Measurements from ENCODE around the gene CDK14.

The CDK14 gene

GRCh38 chr7:90655566-90655965 is 59.4 kb downstream of the CDK14 start:
- TF ChIP-seq CTCF (IDR thresholded peaks at IDR 0.05; ENCODE audit: low read length) (no peak), EZH2 (IDR thresholded peaks at IDR 0.05; ENCODE audit: borderline replicate concordance, low read length) (no peak)
- Histone ChIP-seq H3K9me3 (ENCODE audit: low read length) (peaks cover 5% of the 10 kb centered on the region; the same call in 1 of the 2 replicates), H3K36me3 (ENCODE audit: insufficient read depth, low read length) (no peaks in the 10 kb centered on the region), H3K4me2 (ENCODE audit: low read length) (no peak overlapping the region), H3K9me2 (ENCODE audit: low read depth, low read length) (no peaks in the 10 kb centered on the region), H3K27me3 (ENCODE audit: insufficient read depth, low read length) (no peaks in the 10 kb centered on the region), H3F3A (ENCODE audit: insufficient read depth, low read length) (no peaks in the 10 kb centered on the region), H3K79me2 (ENCODE audit: insufficient read depth, low read length) (no peaks in the 10 kb centered on the region), H3K4me1 (ENCODE audit: insufficient read depth, low read length, severe bottlenecking) (no peaks in the 10 kb centered on the region), H3K4me3 (ENCODE audit: low read depth, low read length, poor library complexity, severe bottlenecking) (no peak overlapping the region), H3K9ac (ENCODE audit: low read length) (no peak overlapping the region), H3K27ac (ENCODE audit: low read depth, low read length, poor library complexity, severe bottlenecking) (no peak overlapping the region), H2AFZ (ENCODE audit: low read length) (no peak overlapping the region), H4K20me1 (ENCODE audit: insufficient read depth, low read length) (no peaks in the 10 kb centered on the region)

DNA sequence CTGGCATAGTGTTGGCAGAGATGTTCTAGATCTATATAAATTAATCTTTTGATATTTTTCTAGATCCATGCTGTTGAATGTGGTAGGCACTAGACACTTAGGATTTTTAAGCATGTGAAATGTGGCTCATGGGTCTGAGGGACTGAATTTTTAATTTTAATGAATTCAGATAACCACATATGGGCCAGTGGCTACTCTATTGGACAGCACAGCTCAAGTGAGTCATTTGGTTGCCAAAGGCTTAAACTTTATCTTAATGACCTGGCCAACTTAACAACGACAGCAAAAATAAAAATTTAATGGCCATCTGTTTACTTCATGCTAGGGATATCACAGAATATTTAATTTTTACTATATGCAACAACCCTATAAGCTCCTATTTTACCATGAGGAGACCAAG is 61.4 kb downstream of the CDK14 start:
- Histone ChIP-seq H3K79me2 (ENCODE audit: insufficient read depth, low read length) (no peaks in the 10 kb centered on the region), H3K9me2 (ENCODE audit: low read depth, low read length) (no peaks in the 10 kb centered on the region), H3K27ac (ENCODE audit: low read depth, low read length, poor library complexity, severe bottlenecking) (no peak overlapping the region), H3F3A (ENCODE audit: insufficient read depth, low read length) (no peaks in the 10 kb centered on the region), H3K4me2 (ENCODE audit: low read length) (no peak overlapping the region), H2AFZ (ENCODE audit: low read length) (no peak overlapping the region), H3K27me3 (ENCODE audit: insufficient read depth, low read length) (no peaks in the 10 kb centered on the region), H3K36me3 (ENCODE audit: insufficient read depth, low read length) (no peaks in the 10 kb centered on the region), H4K20me1 (ENCODE audit: insufficient read depth, low read length) (no peaks in the 10 kb centered on the region), H3K9ac (ENCODE audit: low read length) (no peak overlapping the region), H3K4me1 (ENCODE audit: insufficient read depth, low read length, severe bottlenecking) (no peaks in the 10 kb centered on the region), H3K9me3 (ENCODE audit: low read length) (peaks cover 5% of the 10 kb centered on the region; the same call in 1 of the 2 replicates), H3K4me3 (ENCODE audit: low read depth, low read length, poor library complexity, severe bottlenecking) (no peak overlapping the region)
- TF ChIP-seq CTCF (IDR thresholded peaks at IDR 0.05; ENCODE audit: low read length) (no peak), EZH2 (IDR thresholded peaks at IDR 0.05; ENCODE audit: borderline replicate concordance, low read length) (no peak)

GRCh38 chr7:90660100-90660499 is 64.0 kb downstream of the CDK14 start:
- Histone ChIP-seq H3K79me2 (ENCODE audit: insufficient read depth, low read length) (no peaks in the 10 kb centered on the region), H3K9me2 (ENCODE audit: low read depth, low read length) (no peaks in the 10 kb centered on the region), H3K9ac (ENCODE audit: low read length) (no peak overlapping the region), H2AFZ (ENCODE audit: low read length) (no peak overlapping the region), H4K20me1 (ENCODE audit: insufficient read depth, low read length) (no peaks in the 10 kb centered on the region), H3K9me3 (ENCODE audit: low read length) (peaks cover 1% of the 10 kb centered on the region; the same call in 1 of the 2 replicates), H3K4me1 (ENCODE audit: insufficient read depth, low read length, severe bottlenecking) (no peaks in the 10 kb centered on the region), H3K27me3 (ENCODE audit: insufficient read depth, low read length) (no peaks in the 10 kb centered on the region), H3K36me3 (ENCODE audit: insufficient read depth, low read length) (no peaks in the 10 kb centered on the region), H3K4me3 (ENCODE audit: low read depth, low read length, poor library complexity, severe bottlenecking) (no peak overlapping the region), H3K4me2 (ENCODE audit: low read length) (no peak overlapping the region), H3F3A (ENCODE audit: insufficient read depth, low read length) (no peaks in the 10 kb centered on the region), H3K27ac (ENCODE audit: low read depth, low read length, poor library complexity, severe bottlenecking) (no peak overlapping the region)
- no peak for TF ChIP-seq CTCF (IDR thresholded peaks at IDR 0.05; ENCODE audit: low read length)
